SH-SY5Y (cell line): Measurements from ENCODE around the gene KCNJ16.

Source experiments
- GATA2 ChIP-seq: IDR thresholded peaks from 2 replicates; pipeline ENCODE4 v1.6.1; 2011; ENCODE audit warnings: mild to moderate bottlenecking, low read depth, low read length
- GATA3 ChIP-seq: IDR thresholded peaks from 2 replicates; pipeline ENCODE4 v1.6.1; 2011; ENCODE audit warnings: low read depth, mild to moderate bottlenecking, low read length, moderate library complexity

The KCNJ16 gene

DNA sequence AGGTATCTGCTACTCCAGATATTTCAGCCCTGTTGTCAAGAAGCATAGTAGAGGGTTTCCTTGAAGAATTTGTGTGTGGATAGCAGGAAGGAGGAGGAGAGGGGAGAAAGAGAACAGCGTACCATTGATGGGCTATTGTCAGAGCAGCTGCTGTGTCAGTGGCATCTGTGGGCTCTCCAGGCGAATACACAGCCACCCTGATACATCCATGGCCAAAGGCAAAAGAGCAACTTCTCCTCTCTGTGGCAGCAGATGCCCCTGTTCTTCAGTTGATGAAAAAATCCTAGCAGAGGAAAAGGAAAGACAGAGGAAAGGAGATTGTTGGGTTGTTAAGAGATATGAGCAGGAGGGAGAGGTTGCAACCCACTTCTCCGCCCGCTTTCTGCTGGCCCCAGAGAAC is 82.1 kb downstream of the KCNJ16 start:
- TF ChIP-seq GATA2 (no peak), GATA3 (no peak)

DNA sequence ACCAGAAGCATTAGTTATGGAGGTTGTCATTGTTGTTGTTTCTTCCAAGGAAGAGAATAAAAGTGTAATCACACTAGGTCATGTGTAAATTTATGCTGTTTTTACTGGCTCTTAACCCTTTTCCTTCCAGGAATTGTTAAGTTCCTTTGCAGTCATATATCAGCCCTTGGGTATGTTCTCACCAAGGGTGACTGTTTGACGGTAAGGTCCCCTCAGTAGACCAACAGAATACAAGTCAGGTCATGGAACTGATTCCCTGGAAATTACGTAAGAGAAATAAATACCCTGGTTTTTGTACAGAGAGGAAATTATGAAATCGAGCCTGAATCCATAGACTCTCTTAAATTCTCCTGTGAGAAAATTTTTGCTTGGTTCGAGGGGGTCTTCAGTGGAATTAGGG is 83.2 kb downstream of the KCNJ16 start:
- TF ChIP-seq GATA2, result no peak
- TF ChIP-seq GATA3, result no peak

DNA sequence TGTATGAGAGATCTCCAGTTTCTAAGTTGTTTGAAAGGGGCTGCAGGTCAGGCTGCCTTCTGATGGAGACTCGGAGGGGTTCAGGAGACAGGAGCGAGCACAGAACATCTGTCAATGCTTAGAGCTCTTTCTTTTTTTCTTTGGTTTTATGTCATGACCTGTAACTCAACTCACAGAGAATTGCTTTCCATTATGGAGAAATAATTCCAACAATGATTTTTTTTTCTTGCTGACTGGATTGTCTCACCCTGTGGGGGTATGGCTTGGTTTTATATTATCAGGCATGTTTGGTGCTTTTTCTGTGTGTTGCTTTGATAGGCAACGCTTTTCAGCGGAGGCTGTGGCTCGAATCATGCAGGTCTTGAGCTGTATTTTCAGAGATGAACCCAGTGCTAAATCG is 83.6 kb downstream of the KCNJ16 start:
- no peak for TF ChIP-seq GATA3
- no peak for TF ChIP-seq GATA2

DNA sequence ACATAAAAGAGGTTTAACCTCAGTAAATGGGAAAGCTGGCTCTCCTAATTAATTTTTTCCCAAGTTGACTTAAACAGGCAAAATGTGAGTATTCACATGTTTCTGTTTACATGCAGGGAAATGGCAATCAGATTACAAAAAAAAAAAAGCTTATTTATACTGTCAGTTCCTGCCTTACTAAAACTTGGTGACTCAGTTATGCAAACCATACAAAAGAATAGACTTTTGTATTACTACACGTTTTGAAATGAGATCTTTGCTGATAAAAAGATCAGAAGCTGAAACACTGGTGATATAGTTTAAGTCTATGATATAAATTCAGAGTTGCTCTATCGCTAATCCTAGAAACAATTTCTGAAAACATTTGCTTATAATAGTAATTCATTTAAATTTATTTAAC is 85.0 kb downstream of the KCNJ16 start:
- TF ChIP-seq GATA2 (no peak), GATA3 (no peak)

GRCh38 chr17:70161519-70161918 is 86.5 kb downstream of the KCNJ16 start:
- no peak for TF ChIP-seq GATA2
- no peak for TF ChIP-seq GATA3

DNA sequence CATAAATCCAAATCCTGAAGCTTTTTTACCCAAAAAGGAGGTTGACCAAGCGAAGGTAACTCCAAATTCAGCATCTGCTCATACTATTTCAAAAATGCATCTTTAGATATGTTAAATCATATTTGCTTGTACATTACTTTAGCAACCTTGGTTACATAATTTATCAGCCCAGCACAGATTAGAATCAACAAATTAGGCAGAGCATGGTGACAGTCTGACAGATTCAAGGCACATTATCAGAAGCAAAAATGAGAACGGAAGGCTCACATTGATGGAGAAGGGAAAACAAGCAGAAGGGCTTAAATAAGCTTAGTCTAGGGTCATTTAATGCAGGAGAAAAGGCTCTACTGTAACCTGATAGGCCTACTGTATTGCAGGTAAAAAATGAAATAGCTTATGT is 90.4 kb downstream of the KCNJ16 start:
- peak; percentile 59; the same call in 1 of the 2 replicates for TF ChIP-seq GATA2
- peak; percentile 42; the same call in 1 of the 2 replicates for TF ChIP-seq GATA3

GRCh38 chr17:70166615-70167014 is 91.6 kb downstream of the KCNJ16 start:
- no peak for TF ChIP-seq GATA2
- no peak for TF ChIP-seq GATA3

- TF ChIP-seq GATA2 (no peak), GATA3 (no peak)
These were observed 93.3 kb downstream of the KCNJ16 start for GRCh38 chr17:70168044-70168976.

GRCh38 chr17:70168977-70169708 is 94.1 kb downstream of the KCNJ16 start, which contains the start of gene KCNJ2:
Gene KCNJ2 (plus strand): TSS chr17:70169532. CDS start chr17:70175040, 5,508 bp downstream.
- no peak for TF ChIP-seq GATA3
- TF ChIP-seq GATA2, result peak; percentile 5; the same call in 1 of the 2 replicates

DNA sequence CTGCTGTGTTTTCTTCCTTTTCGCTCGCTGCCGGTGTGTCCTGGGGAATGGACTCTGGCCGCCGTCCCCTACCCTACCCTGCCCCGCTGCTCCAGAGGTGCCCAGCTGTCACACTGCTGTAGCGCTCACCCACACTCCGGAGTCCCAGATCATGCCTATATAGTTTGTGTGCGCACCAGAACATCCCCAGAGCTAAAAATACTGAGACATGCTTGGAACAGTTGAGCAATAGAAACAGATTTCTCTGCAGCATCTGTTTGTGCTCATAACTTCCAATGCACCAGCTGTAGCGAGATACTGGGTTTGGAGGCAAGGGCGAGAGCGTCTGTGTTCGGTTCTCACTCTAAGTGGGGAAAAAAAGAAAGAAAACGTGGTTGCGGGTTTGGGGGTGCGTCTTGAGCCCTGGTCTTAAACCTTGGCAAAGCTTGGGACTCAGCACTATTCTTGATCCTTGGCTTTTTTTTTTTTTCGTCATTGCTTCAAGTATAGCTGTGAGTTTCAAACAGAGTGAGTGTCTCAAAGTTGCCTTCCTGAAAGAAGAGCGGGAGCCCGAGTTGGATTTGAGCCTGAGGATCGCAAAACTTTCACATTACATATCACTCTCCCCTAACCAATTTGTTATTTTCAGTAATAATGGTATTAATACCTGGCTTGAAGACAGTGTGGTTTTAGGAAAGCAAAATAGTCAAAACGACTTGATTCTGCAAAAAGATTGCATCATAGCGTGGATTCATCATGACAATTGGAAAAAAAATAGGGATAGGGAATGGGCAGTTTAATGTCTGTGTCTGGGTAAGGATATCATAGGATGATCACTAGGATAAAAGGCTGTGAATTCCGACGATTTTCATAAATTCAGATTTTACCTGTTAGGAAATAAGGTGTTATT is 94.9 kb downstream of the KCNJ16 start:
- no peak for TF ChIP-seq GATA2

DNA sequence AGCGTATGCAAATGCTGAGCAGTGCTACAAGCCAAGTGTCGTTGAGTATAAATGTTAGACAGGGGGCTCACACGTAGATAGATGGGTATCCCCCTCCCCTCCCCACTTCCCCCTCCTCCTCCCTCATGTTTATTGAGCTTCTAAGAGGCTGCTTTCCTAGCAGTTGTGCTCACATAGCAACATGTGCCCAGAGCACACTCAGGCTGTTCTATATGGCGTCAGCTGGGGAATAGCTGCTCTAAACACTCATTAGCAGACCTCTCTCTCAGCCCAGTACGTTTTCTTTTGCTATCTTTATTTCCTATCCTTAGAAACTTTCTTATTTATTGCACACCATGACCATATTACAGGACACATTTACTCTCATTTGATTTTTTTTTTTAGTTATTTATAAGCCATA is 96.1 kb downstream of the KCNJ16 start:
- no peak for TF ChIP-seq GATA2
- no peak for TF ChIP-seq GATA3

DNA sequence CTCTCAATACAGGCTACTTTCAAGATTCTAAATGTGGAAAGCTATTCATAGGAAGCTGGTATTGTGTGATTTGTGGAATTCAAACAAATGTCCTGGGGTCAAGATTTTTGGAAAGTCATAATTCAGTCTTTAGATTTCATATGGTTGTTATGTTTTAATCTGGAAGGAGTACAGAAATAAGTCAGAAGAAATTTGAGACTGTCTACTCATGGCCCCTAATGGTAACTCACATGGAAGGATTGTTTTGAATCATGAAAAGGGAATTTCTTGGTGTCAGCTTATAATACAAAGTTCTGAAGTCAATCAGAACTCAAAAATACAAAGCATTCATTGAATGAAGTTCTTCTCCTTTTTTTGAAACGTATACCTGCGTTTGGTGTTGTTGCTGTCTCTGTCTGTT is 97.4 kb downstream of the KCNJ16 start:
- TF ChIP-seq GATA3 (no peak), GATA2 (no peak)

GRCh38 chr17:70172923-70173322 is 97.9 kb downstream of the KCNJ16 start:
- TF ChIP-seq GATA2, result no peak

GRCh38 chr17:70173681-70174080 is 98.7 kb downstream of the KCNJ16 start:
- TF ChIP-seq GATA2, result no peak
- no peak for TF ChIP-seq GATA3
